Sigmoid colon (tissue), 4 donors: ENCODE results near the gene HHATL.

Experiments used
- CTCF ChIP-seq, 4 experiments: fragments of 450-650 bp in 3 of 4; fragments of 200-600 bp in 1 of 4; IDR thresholded peaks; one replicate each; pipeline ENCODE4 v1.5.1; 2016 to 2019; ENCODE audit warnings: antibody characterized with exemption in 4 of 4, mild to moderate bottlenecking in 3 of 4, moderate library complexity in 2 of 4
- EP300 ChIP-seq, 4 donors: sonication (generic); formaldehyde crosslinking; IDR thresholded peaks; one replicate each; pipeline ENCODE4 v1.6.1; 2017; ENCODE audit warnings: antibody characterized with exemption in 4 of 4
- POLR2A ChIP-seq, 2 donors: fragments of 450-650 bp; IDR thresholded peaks; one replicate each; pipeline ENCODE4 v1.6.1; 2016; ENCODE audit warnings: antibody characterized with exemption in 2 of 2, mild to moderate bottlenecking in 2 of 2, moderate library complexity in 2 of 2
- POLR2AphosphoS5 ChIP-seq, 4 donors: sonication (generic); formaldehyde crosslinking; IDR thresholded peaks; one replicate each; pipeline ENCODE4 v1.6.1; 2017; ENCODE audit warnings: antibody characterized with exemption in 4 of 4

- TF ChIP-seq CTCF (IDR thresholded peaks at IDR 0.05) (no peak), EP300 (IDR thresholded peaks at IDR 0.05) (no peak), POLR2A (IDR thresholded peaks at IDR 0.05) (no peak), POLR2AphosphoS5 (IDR thresholded peaks at IDR 0.05) (no peak)
Measured at GRCh38 chr3:42670670-42671069, 31.9 kb downstream of the HHATL start.
